IMR-90 (cell line): ENCODE data around the gene PATL2. TPM values are rescaled to one million over a fixed set of nuclear protein-coding genes. Genes with fewer than 3 reads are reported as not detected.
"Not testable (repeated sequence)": the region's sequence is repeated elsewhere in the genome, so short reads cannot be mapped to it uniquely, and the experiment has no call there.

ENCODE experiments used
- ATAC-seq: fragments of 200-7000 bp; cut with Tn5 transposase; 2 replicates; pipeline ENCODE4 v1.9.1; 2020; ENCODE audit warnings: low read depth, mild to moderate bottlenecking, moderate library complexity
- BruUV-seq: library from RNA; stranded (reverse); fragments of 400-500 nt; replicated peaks from 2 replicates; lab custom pipeline; 2021; lab: Mats Ljungman, UMichigan
- CTCF ChIA-PET: fragments of 300-600 bp; formaldehyde crosslinking; extraction: SDS; loops from one replicate; lab custom pipeline; 2021; ENCODE audit warnings: antibody characterized with exemption; lab: Yijun Ruan, JAX
- POLR2A ChIA-PET: fragments of 300-600 bp; sonication (Branson Sonifier 250); formaldehyde crosslinking; loops from one replicate; lab custom pipeline; 2022; ENCODE audit warnings: antibody characterized with exemption; ENCODE audit not compliant: unreplicated experiment; lab: Charles Lee
- DNase-seq: peaks from one replicate; pipeline ENCODE4 v3.0.0; 2013
- H2AFZ ChIP-seq: replicated peaks from 2 replicates; pipeline ENCODE3; 2013; ENCODE audit warnings: low read length, mild to moderate bottlenecking; ENCODE audit not compliant: poor library complexity
- H2AK5ac ChIP-seq: 2 replicates; pipeline ENCODE4 v1.6.1; 2013; ENCODE audit warnings: low read depth, low read length, inconsistent platforms
- H2AK9ac ChIP-seq: replicated peaks from 2 replicates; pipeline ENCODE3; 2013; ENCODE audit warnings: mild to moderate bottlenecking, low read depth, low read length, moderate library complexity; ENCODE audit not compliant: poor library complexity
- H2BK120ac ChIP-seq: 2 replicates; pipeline ENCODE4 v1.6.1; 2013; ENCODE audit warnings: low read depth, low read length, inconsistent platforms
- H2BK15ac ChIP-seq: 3 replicates; pipeline ENCODE4 v1.6.1; 2013; ENCODE audit warnings: low read depth, low read length, inconsistent platforms
- H2BK20ac ChIP-seq: 2 replicates; pipeline ENCODE4 v1.6.1; 2013; ENCODE audit warnings: low read depth, mild to moderate bottlenecking, inconsistent platforms, low read length, moderate library complexity
- H2BK5ac ChIP-seq: 2 replicates; pipeline ENCODE4 v1.6.1; 2013; ENCODE audit warnings: mild to moderate bottlenecking, low read depth, low read length, inconsistent platforms; ENCODE audit not compliant: poor library complexity, severe bottlenecking
- H3K14ac ChIP-seq: replicated peaks from 2 replicates; pipeline ENCODE4 v1.6.1; 2013; ENCODE audit warnings: low read depth, low read length, inconsistent platforms
- H3K18ac ChIP-seq: 2 replicates; pipeline ENCODE4 v1.6.1; 2013; ENCODE audit warnings: low read depth, low read length, control low read depth
- H3K23ac ChIP-seq: 2 replicates; pipeline ENCODE4 v1.6.1; 2013; ENCODE audit warnings: low read depth, low read length, inconsistent platforms
- H3K27ac ChIP-seq: 2 replicates; pipeline ENCODE4 v1.5.1; 2013; ENCODE audit warnings: mild to moderate bottlenecking, control low read depth, low read length; ENCODE audit not compliant: insufficient read depth
- H3K27me3 ChIP-seq: 2 replicates; pipeline ENCODE4 v1.6.1; 2013; ENCODE audit warnings: low read length; ENCODE audit not compliant: control insufficient read depth, insufficient read depth
- H3K36me3 ChIP-seq: 2 replicates; pipeline ENCODE4 v1.6.1; 2013; ENCODE audit warnings: low read length, mixed read lengths; ENCODE audit not compliant: control insufficient read depth, insufficient read depth
- H3K4ac ChIP-seq: 2 replicates; pipeline ENCODE4 v1.6.1; 2013; ENCODE audit warnings: low read depth, low read length, inconsistent platforms
- H3K4me1 ChIP-seq: 2 replicates; pipeline ENCODE4 v1.6.1; 2013; ENCODE audit warnings: low read length, mixed read lengths; ENCODE audit not compliant: control insufficient read depth, insufficient read depth
- H3K4me2 ChIP-seq: 2 replicates; pipeline ENCODE4 v1.6.1; 2013; ENCODE audit warnings: low read depth, mild to moderate bottlenecking, control low read depth, low read length, moderate library complexity
- H3K4me3 ChIP-seq: 2 replicates; pipeline ENCODE4 v1.5.1; 2013; ENCODE audit warnings: low read depth, mild to moderate bottlenecking, control low read depth, low read length, moderate library complexity; ENCODE audit not compliant: insufficient read depth
- H3K56ac ChIP-seq: 2 replicates; pipeline ENCODE4 v1.6.1; 2013; ENCODE audit warnings: low read length, inconsistent platforms; ENCODE audit not compliant: insufficient read depth; ENCODE audit errors: extremely low read depth
- H3K79me1 ChIP-seq, 2 experiments: 2 replicates each; pipeline ENCODE4 v1.6.1; 2013; ENCODE audit warnings: low read length in 2 of 2, inconsistent platforms in 1 of 2, low read depth in 1 of 2
- H3K9ac ChIP-seq: 2 replicates; pipeline ENCODE4 v1.6.1; 2013; ENCODE audit warnings: low read depth, low read length, control low read depth
- H3K9me1 ChIP-seq: 2 replicates; pipeline ENCODE4 v1.6.1; 2013; ENCODE audit warnings: low read length, inconsistent platforms; ENCODE audit not compliant: insufficient read depth
- H3K9me3 ChIP-seq: 2 replicates; pipeline ENCODE4 v1.6.1; 2013; ENCODE audit warnings: low read length; ENCODE audit not compliant: control insufficient read depth, insufficient read depth
- H4K20me1 ChIP-seq: 2 replicates; pipeline ENCODE4 v1.6.1; 2013; ENCODE audit warnings: low read length, inconsistent platforms; ENCODE audit not compliant: insufficient read depth
- H4K5ac ChIP-seq: 2 replicates; pipeline ENCODE4 v1.6.1; 2013; ENCODE audit warnings: mild to moderate bottlenecking, low read depth, low read length, control low read depth
- H4K8ac ChIP-seq, 2 experiments: 2 replicates each; pipeline ENCODE4 v1.6.1; 2013; ENCODE audit warnings: low read depth in 2 of 2, low read length in 2 of 2, control low read depth in 1 of 2, inconsistent platforms in 1 of 2
- H4K91ac ChIP-seq: 2 replicates; pipeline ENCODE4 v1.6.1; 2013; ENCODE audit warnings: low read depth, low read length, inconsistent platforms; ENCODE audit not compliant: insufficient read depth
- CEBPB ChIP-seq: IDR thresholded peaks from 2 replicates; pipeline ENCODE4 v1.6.1; 2012; ENCODE audit warnings: low read depth, low read length, improper control_type of control experiment
- MAFK ChIP-seq: IDR thresholded peaks from 2 replicates; pipeline ENCODE4 v1.6.1; 2012; ENCODE audit warnings: low read depth, low read length, improper control_type of control experiment
- MAZ ChIP-seq: IDR thresholded peaks from 2 replicates; pipeline ENCODE4 v1.6.1; 2012; ENCODE audit warnings: low read depth, mild to moderate bottlenecking, low read length, improper control_type of control experiment, moderate library complexity, borderline replicate concordance
- MXI1 ChIP-seq: IDR thresholded peaks from 2 replicates; pipeline ENCODE4 v1.6.1; 2012; ENCODE audit warnings: low read depth, mild to moderate bottlenecking, low read length, moderate library complexity, borderline replicate concordance
- POLR2A ChIP-seq: IDR thresholded peaks from 2 replicates; pipeline ENCODE4 v1.6.1; 2012; ENCODE audit warnings: mild to moderate bottlenecking, low read depth, low read length
- RAD21 ChIP-seq: IDR thresholded peaks from 2 replicates; pipeline ENCODE4 v1.6.1; 2012; ENCODE audit warnings: low read length, improper control_type of control experiment
- RCOR1 ChIP-seq: IDR thresholded peaks from 2 replicates; pipeline ENCODE4 v1.6.1; 2012; ENCODE audit warnings: mild to moderate bottlenecking, low read length, improper control_type of control experiment; ENCODE audit not compliant: insufficient replicate concordance
- WGBS, 2 experiments: methylation state at CpG; one replicate each; pipeline versions ENCODE4 v1.1.5 to v1.1.7; 2013; ENCODE audit warnings: missing lambda C conversion rate in 2 of 2; ENCODE audit not compliant: insufficient read length in 1 of 2; ENCODE audit errors: extremely low coverage in 2 of 2; 5-methylcytosine and 5-hydroxymethylcytosine counted together
- dilution Hi-C: fragments of 300-500 bp; cut with HindIII; formaldehyde crosslinking; loops from one replicate; pipeline ENCODE4 v1.14.3; 2018; ENCODE audit warnings: low sequenced_read_pairs; ENCODE audit not compliant: unreplicated experiment
- in situ Hi-C: fragments of 300-500 bp; cut with MboI; formaldehyde crosslinking; loops from 3 replicates; pipeline ENCODE4 v1.14.3; 2019; ENCODE audit warnings: low sequenced_read_pairs, inconsistent platforms, mixed read lengths
- intact Hi-C: fragments of 100-400 bp; cut with micrococcal nuclease; formaldehyde crosslinking; loops from 2 replicates; pipeline ENCODE4 v1.10.0; 2022
- polyA plus RNA-seq, 3 experiments: library from polyadenylated mRNA; depleted of rRNA; stranded (reverse); fragments of >200 nt; gene quantifications; 2 replicates each; pipeline ENCODE4 v1.2.3, GENCODE V29; 2012; ENCODE audit warnings: low replicate concordance in 1 of 3
- total RNA-seq: library from RNA; depleted of rRNA; stranded (reverse); fragments of >200 nt; gene quantifications from 2 replicates; pipeline ENCODE4 v1.2.3, GENCODE V29; 2012

PATL2 gene
- total and polyA plus RNA-seq, 2 of the 4 experiments (the other 2 are of a cell fraction): 0.10 TPM; not detected in 1

GRCh38 chr15:44692659-44693058 is 18.5 kb downstream of the PATL2 start:
- H2AK5ac ChIP-seq: no peak overlapping the region
- no peak overlapping the region for H3K14ac ChIP-seq
- no peak overlapping the region for H2BK5ac ChIP-seq
- peaks cover 9% of the 10 kb centered on the region for H3K27me3 ChIP-seq
- intact Hi-C loops: no loop called here
- ATAC-seq (no peak), DNase-seq (no peak)
- in situ Hi-C loops: no loop called here
- no peak overlapping the region for H2BK15ac ChIP-seq
- no TSS peak for BruUV-seq
- no peak overlapping the region for H3K4me3 ChIP-seq
- no peak overlapping the region for H2BK120ac ChIP-seq
- no peaks in the 10 kb centered on the region for H3K36me3 ChIP-seq
- H3K4ac ChIP-seq: no peak overlapping the region
- H4K91ac ChIP-seq: no peak overlapping the region
- no peak overlapping the region for H2AK9ac ChIP-seq
- ChIA-PET CTCF (interaction anchor here (0.9 kb wide), 1 partner anchor 18 kb away, joined by 4 read pairs; the partner anchor contains the start of genes B2M and PATL2), POLR2A (no interaction called here)
- no peak overlapping the region for H3K23ac ChIP-seq
- H4K20me1 ChIP-seq: no peaks in the 10 kb centered on the region
- no peak overlapping the region for H2BK20ac ChIP-seq
- H3K9me3 ChIP-seq: no peaks in the 10 kb centered on the region
- dilution Hi-C loops: no loop called here
- H3K56ac ChIP-seq: no peak overlapping the region
- no peak overlapping the region for H3K27ac ChIP-seq
- no peak overlapping the region for H4K8ac ChIP-seq
- no peak overlapping the region for H3K9ac ChIP-seq
- no peak overlapping the region for H4K5ac ChIP-seq
- WGBS, 2 experiments: no CpG with 5 or more reads among the region's 1 CpG
- no peaks in the 10 kb centered on the region for H3K4me1 ChIP-seq
- no peaks in the 10 kb centered on the region for H3K9me1 ChIP-seq
- no peak overlapping the region for H3K18ac ChIP-seq
- no peak for TF ChIP-seq MAFK
- TF ChIP-seq MXI1: no peak
- TF ChIP-seq RAD21: no peak
- TF ChIP-seq RCOR1: no peak
- no peak for TF ChIP-seq CEBPB
- TF ChIP-seq MAZ: no peak
- no peak for TF ChIP-seq POLR2A
- no peak overlapping the region for H3K4me2 ChIP-seq
- no peaks in the 10 kb centered on the region for H3K79me1 ChIP-seq
- H2AFZ ChIP-seq: no peak overlapping the region

- H2BK120ac ChIP-seq, H2AK5ac ChIP-seq, H3K36me3 ChIP-seq, H4K91ac ChIP-seq, H3K56ac ChIP-seq, H3K4me1 ChIP-seq, H2AFZ ChIP-seq, H4K8ac ChIP-seq, intact Hi-C loops, DNase-seq, H4K20me1 ChIP-seq, H3K4me2 ChIP-seq, ATAC-seq, H3K9me3 ChIP-seq, H4K5ac ChIP-seq, H3K9me1 ChIP-seq, dilution Hi-C loops, H3K4me3 ChIP-seq, H3K18ac ChIP-seq, H3K79me1 ChIP-seq, H3K27me3 ChIP-seq, H3K14ac ChIP-seq, BruUV-seq, H3K27ac ChIP-seq, H2BK5ac ChIP-seq, H2BK20ac ChIP-seq, POLR2A ChIA-PET, H2BK15ac ChIP-seq, H3K23ac ChIP-seq, H2AK9ac ChIP-seq, H3K4ac ChIP-seq, in situ Hi-C loops, H3K9ac ChIP-seq: not testable (repeated sequence)
- CTCF ChIA-PET: interaction anchor here (0.6 kb wide), 1 partner anchor 12 kb away, joined by 5 read pairs; no protein-coding TSS in a partner anchor
- WGBS, 2 experiments: no CpG with 5 or more reads among the region's 1 CpG
Observed at GRCh38 chr15:44690245-44690644, 20.9 kb downstream of the PATL2 start.
